ENCODE results near the gene MDP1. TPM values are rescaled to one million over a fixed set of nuclear protein-coding genes. Genes with fewer than 3 reads are reported as not detected.

Gene MDP1
- total and polyA plus RNA-seq, 9 donors = 7.4 to 24.9 (median 8.6) TPM

DNA sequence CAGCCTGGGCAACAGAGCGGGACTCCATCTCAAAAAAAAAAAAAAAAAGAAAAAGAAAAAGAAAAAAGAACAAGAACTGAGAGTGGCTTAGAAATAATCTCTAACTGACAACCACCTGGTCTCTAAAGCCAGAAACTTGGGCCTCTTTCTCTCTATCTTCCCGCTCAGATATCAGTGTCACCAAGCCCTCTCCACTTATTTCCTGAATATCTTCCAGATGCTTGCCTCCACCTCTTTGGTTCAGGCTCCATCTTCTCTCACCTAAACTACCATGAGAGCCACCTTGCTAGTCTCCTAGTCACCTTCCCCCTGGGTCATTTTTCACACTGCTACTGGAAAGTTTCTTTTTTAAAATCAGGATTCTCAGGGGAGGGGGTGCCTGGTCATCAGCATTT, 18.8 kb downstream of the MDP1 start:
- H3K4me1 ChIP-seq (ENCODE audit: control insufficient read depth, insufficient read depth, low read length) = peaks cover 14% of the 10 kb centered on the region
- H3K27ac ChIP-seq (ENCODE audit: low read length) = no peak overlapping the region
- peaks cover 33% of the 10 kb centered on the region for H3K36me3 ChIP-seq (ENCODE audit: control insufficient read depth, insufficient read depth, low read length)
- H3K27me3 ChIP-seq (ENCODE audit: control insufficient read depth, insufficient read depth, low read length) = no peaks in the 10 kb centered on the region
- H3K4me3 ChIP-seq (ENCODE audit: low read length) = no peak overlapping the region
- WGBS (ENCODE audit: insufficient coverage) = 63% methylated on average over 1 of the region's 2 CpGs
- DNase-seq = no peak
- H3K9me3 ChIP-seq (replicated peaks; ENCODE audit: control insufficient read depth, low read depth, low read length) = no peaks in the 10 kb centered on the region

DNA sequence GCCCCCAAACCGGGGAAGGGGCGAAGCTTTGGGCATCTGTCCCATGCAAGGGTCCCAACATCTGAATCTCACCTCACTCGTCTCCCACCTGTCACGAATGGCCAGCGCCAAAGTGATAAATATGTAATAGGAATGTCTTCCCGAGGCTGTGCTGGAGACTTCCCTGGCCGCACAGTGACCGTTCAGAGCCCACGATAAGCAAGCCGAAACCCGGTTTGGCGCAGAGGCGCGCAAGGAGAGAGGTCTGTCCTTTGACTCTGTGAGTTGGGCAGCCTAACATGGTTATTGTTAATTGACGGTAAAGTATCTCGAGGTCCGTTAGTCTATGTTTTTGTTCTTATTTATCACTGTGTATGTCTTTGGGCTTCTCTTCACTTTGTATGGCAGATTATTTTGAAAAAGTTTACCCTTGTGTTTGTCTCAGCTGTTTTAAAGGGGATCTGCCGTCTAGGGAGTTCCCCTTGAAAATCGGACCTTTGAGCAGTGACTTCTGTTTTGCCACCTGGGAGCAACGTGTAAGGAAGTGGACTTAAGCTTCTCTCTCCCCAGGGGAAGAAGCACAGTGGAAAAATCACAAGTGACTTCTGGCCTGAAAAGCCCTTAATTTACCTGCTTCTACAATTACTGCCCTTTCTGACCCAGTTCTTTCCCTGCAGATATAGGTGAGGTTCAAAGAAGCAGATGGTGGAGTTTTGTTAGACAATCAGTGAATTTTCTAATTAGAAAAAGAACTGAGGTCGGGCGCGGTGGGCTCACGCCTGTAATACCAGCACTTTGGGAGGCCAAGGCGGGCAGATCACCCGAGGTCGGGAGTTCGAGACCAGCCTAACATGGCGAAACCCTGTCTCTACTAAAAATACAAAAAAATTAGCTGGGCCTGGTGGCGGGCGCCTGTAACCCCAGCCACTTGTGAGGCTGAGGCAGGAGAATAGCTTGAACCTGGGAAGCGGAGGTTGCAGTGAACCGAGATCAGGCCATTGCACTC, 19.5 kb downstream of the MDP1 start:
- no peaks in the 10 kb centered on the region for H3K27me3 ChIP-seq (ENCODE audit: control insufficient read depth, insufficient read depth, low read length)
- peak; percentile 53 for DNase-seq
- 11% methylated on average over 13 of the region's 33 CpGs for WGBS (ENCODE audit: insufficient coverage)
- no peaks in the 10 kb centered on the region for H3K9me3 ChIP-seq (replicated peaks; ENCODE audit: control insufficient read depth, low read depth, low read length)
- H3K4me3 ChIP-seq (ENCODE audit: low read length) = peak overlapping the region; percentile 77
- peak overlapping the region; percentile 93 for H3K27ac ChIP-seq (ENCODE audit: low read length)
- H3K36me3 ChIP-seq (ENCODE audit: control insufficient read depth, insufficient read depth, low read length) = peaks cover 33% of the 10 kb centered on the region
- H3K4me1 ChIP-seq (ENCODE audit: control insufficient read depth, insufficient read depth, low read length) = peaks cover 14% of the 10 kb centered on the region

- WGBS (ENCODE audit: insufficient coverage) = under 1% methylated on average over 84 of the region's 89 CpGs
- Histone ChIP-seq H3K9me3 (replicated peaks; ENCODE audit: control insufficient read depth, low read depth, low read length) (no peaks in the 10 kb centered on the region), H3K27ac (ENCODE audit: low read length) (peak within 1 kb of the TSS; percentile 93), H3K4me1 (ENCODE audit: control insufficient read depth, insufficient read depth, low read length) (peaks cover 14% of the 10 kb centered on the region), H3K36me3 (ENCODE audit: control insufficient read depth, insufficient read depth, low read length) (peaks cover 34% of the 10 kb centered on the region), H3K27me3 (ENCODE audit: control insufficient read depth, insufficient read depth, low read length) (no peaks in the 10 kb centered on the region), H3K4me3 (ENCODE audit: low read length) (peak within 1 kb of the TSS; percentile 77)
- DNase-seq = peak; percentile 96
These were observed 20.4 kb downstream of the MDP1 start, which contains the start of gene TM9SF1 for GRCh38 chr14:24195186-24196070. TM9SF1 (minus strand) TSS chr14:24195441; CDS start chr14:24195019, 422 bp downstream.

GRCh38 chr14:24194873-24195185, 21.0 kb downstream of the MDP1 start:
- H3K9me3 ChIP-seq (replicated peaks; ENCODE audit: control insufficient read depth, low read depth, low read length) = no peaks in the 10 kb centered on the region
- peak overlapping the region; percentile 93 for H3K27ac ChIP-seq (ENCODE audit: low read length)
- peaks cover 39% of the 10 kb centered on the region for H3K36me3 ChIP-seq (ENCODE audit: control insufficient read depth, insufficient read depth, low read length)
- no peaks in the 10 kb centered on the region for H3K27me3 ChIP-seq (ENCODE audit: control insufficient read depth, insufficient read depth, low read length)
- H3K4me3 ChIP-seq (ENCODE audit: low read length) = peak overlapping the region; percentile 77
- 56% methylated on average over 8 of the region's 8 CpGs for WGBS (ENCODE audit: insufficient coverage)
- DNase-seq = no peak
- peaks cover 14% of the 10 kb centered on the region for H3K4me1 ChIP-seq (ENCODE audit: control insufficient read depth, insufficient read depth, low read length)

- H3K4me1 ChIP-seq (ENCODE audit: control insufficient read depth, insufficient read depth, low read length) = peaks cover 14% of the 10 kb centered on the region
- H3K9me3 ChIP-seq (replicated peaks; ENCODE audit: control insufficient read depth, low read depth, low read length) = no peaks in the 10 kb centered on the region
- DNase-seq = no peak
- peaks cover 37% of the 10 kb centered on the region for H3K36me3 ChIP-seq (ENCODE audit: control insufficient read depth, insufficient read depth, low read length)
- peak overlapping the region; percentile 77 for H3K4me3 ChIP-seq (ENCODE audit: low read length)
- peak overlapping the region; percentile 93 for H3K27ac ChIP-seq (ENCODE audit: low read length)
- H3K27me3 ChIP-seq (ENCODE audit: control insufficient read depth, insufficient read depth, low read length) = no peaks in the 10 kb centered on the region
- WGBS (ENCODE audit: insufficient coverage) = 75% methylated on average over 2 of the region's 7 CpGs
These were observed 21.5 kb downstream of the MDP1 start for GRCh38 chr14:24194186-24194872.

DNA sequence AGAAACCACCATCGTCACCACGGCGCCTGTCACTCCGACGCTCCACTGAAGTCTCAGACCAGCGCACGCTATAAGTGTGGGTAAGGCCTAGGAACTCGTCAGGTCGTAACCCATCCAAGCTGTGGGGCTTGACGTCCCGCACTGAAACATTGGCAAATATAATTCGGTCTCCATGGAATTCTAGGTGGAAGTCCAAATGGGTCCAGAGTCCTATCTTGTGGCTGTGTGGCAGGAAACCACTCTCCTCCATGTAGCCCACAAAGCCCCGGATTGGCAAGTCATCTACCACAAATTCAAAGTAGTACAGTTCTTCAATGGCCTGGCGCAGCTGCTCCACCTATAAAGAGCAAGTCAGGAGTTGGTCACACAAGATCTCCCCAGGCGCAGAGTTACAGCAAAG, 22.9 kb downstream of the MDP1 start:
- H3K4me1 ChIP-seq (ENCODE audit: control insufficient read depth, insufficient read depth, low read length) = peaks cover 20% of the 10 kb centered on the region
- WGBS (ENCODE audit: insufficient coverage) = 89% methylated on average over 12 of the region's 15 CpGs

DNA sequence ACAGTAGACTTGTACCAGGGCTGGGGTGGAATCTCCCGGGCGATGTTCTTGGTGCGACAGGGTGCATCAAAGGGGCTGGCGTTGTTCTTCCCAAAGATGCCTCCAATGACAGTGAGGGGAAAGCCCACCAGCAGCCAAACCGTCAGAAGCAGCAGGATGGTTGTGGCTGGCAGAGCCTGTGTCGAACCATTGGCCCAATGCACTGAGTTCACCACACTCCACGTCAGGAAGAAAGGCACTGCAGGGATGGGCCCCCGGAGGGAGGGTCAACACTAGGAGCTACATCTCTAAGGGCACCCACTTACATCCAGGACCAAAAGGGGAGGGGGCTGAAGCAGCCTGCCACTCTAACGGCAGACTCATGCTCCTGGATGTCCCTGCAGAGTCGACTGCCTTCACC, 25.4 kb downstream of the MDP1 start:
- no peaks in the 10 kb centered on the region for H3K27me3 ChIP-seq (ENCODE audit: control insufficient read depth, insufficient read depth, low read length)
- no peaks in the 10 kb centered on the region for H3K9me3 ChIP-seq (replicated peaks; ENCODE audit: control insufficient read depth, low read depth, low read length)
- WGBS (ENCODE audit: insufficient coverage) = 95% methylated on average over 6 of the region's 10 CpGs
- H3K36me3 ChIP-seq (ENCODE audit: control insufficient read depth, insufficient read depth, low read length) = peaks cover 51% of the 10 kb centered on the region
- no peak overlapping the region for H3K4me3 ChIP-seq (ENCODE audit: low read length)
- H3K27ac ChIP-seq (ENCODE audit: low read length) = no peak overlapping the region
- no peak for DNase-seq
- H3K4me1 ChIP-seq (ENCODE audit: control insufficient read depth, insufficient read depth, low read length) = peaks cover 23% of the 10 kb centered on the region

More for the DNA sequence above, 22.9 kb downstream of the MDP1 start:
- no peak overlapping the region for H3K27ac ChIP-seq (ENCODE audit: low read length)
- H3K36me3 ChIP-seq (ENCODE audit: control insufficient read depth, insufficient read depth, low read length) = peaks cover 31% of the 10 kb centered on the region
- no peak overlapping the region for H3K4me3 ChIP-seq (ENCODE audit: low read length)
- no peaks in the 10 kb centered on the region for H3K27me3 ChIP-seq (ENCODE audit: control insufficient read depth, insufficient read depth, low read length)
- H3K9me3 ChIP-seq (replicated peaks; ENCODE audit: control insufficient read depth, low read depth, low read length) = no peaks in the 10 kb centered on the region
- no peak for DNase-seq

GRCh38 chr14:24189460-24189859, 26.4 kb downstream of the MDP1 start:
- no peaks in the 10 kb centered on the region for H3K9me3 ChIP-seq (replicated peaks; ENCODE audit: control insufficient read depth, low read depth, low read length)
- WGBS (ENCODE audit: insufficient coverage) = 100% methylated on average over 5 of the region's 9 CpGs
- H3K27me3 ChIP-seq (ENCODE audit: control insufficient read depth, insufficient read depth, low read length) = no peaks in the 10 kb centered on the region
- H3K27ac ChIP-seq (ENCODE audit: low read length) = no peak overlapping the region
- DNase-seq = no peak
- H3K36me3 ChIP-seq (ENCODE audit: control insufficient read depth, insufficient read depth, low read length) = peaks cover 60% of the 10 kb centered on the region
- peaks cover 17% of the 10 kb centered on the region for H3K4me1 ChIP-seq (ENCODE audit: control insufficient read depth, insufficient read depth, low read length)
- H3K4me3 ChIP-seq (ENCODE audit: low read length) = no peak overlapping the region

DNA sequence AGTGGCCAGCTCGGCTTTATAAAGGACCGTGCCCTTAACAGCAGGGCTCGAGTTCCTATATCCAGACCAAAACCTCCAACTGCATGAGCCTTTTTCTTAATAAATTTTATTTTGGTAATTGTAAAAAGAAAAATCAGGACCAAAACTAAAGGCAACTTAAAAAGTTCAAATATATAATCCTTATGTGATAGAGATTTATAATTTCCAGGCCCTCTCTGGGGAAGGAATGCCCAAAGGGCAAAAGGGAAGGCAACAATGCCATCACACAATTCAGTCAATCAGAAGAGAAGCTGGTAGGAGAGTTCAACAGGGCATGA, 26.8 kb downstream of the MDP1 start:
- peaks cover 16% of the 10 kb centered on the region for H3K4me1 ChIP-seq (ENCODE audit: control insufficient read depth, insufficient read depth, low read length)
- 0% methylated on average over 1 of the region's 3 CpGs for WGBS (ENCODE audit: insufficient coverage)
- no peak for DNase-seq
- H3K9me3 ChIP-seq (replicated peaks; ENCODE audit: control insufficient read depth, low read depth, low read length) = no peaks in the 10 kb centered on the region
- peak overlapping the region; percentile 32 for H3K27ac ChIP-seq (ENCODE audit: low read length)
- H3K36me3 ChIP-seq (ENCODE audit: control insufficient read depth, insufficient read depth, low read length) = peaks cover 63% of the 10 kb centered on the region
- H3K4me3 ChIP-seq (ENCODE audit: low read length) = peak overlapping the region; percentile 79
- H3K27me3 ChIP-seq (ENCODE audit: control insufficient read depth, insufficient read depth, low read length) = no peaks in the 10 kb centered on the region
